MM.1S (cell line): ENCODE results near the gene CCR5AS.

Experiments
- EZH2 ChIP-seq: fragments of 300-600 bp; sonication (generic); optimal IDR thresholded peaks from 2 replicates; pipeline ENCODE3; 2017; ENCODE audit warnings: low read depth, mild to moderate bottlenecking, antibody characterized with exemption, low read length, mixed read lengths
- EZH2phosphoT487 ChIP-seq: fragments of 300-600 bp; sonication (generic); IDR thresholded peaks from 2 replicates; pipeline ENCODE4 v1.6.1; 2018; ENCODE audit warnings: antibody characterized with exemption, low read length
- TF ChIP-seq, protein P1 (sequence below): fragments of 300-600 bp; sonication (generic); IDR thresholded peaks from 2 replicates; pipeline ENCODE4 v1.5.1; 2016; ENCODE audit warnings: antibody characterized with exemption, low read length, mixed read lengths

GRCh38 chr3:46420931-46421330 is 14.1 kb upstream of the CCR5AS start:
- TF ChIP-seq, protein P1, sequence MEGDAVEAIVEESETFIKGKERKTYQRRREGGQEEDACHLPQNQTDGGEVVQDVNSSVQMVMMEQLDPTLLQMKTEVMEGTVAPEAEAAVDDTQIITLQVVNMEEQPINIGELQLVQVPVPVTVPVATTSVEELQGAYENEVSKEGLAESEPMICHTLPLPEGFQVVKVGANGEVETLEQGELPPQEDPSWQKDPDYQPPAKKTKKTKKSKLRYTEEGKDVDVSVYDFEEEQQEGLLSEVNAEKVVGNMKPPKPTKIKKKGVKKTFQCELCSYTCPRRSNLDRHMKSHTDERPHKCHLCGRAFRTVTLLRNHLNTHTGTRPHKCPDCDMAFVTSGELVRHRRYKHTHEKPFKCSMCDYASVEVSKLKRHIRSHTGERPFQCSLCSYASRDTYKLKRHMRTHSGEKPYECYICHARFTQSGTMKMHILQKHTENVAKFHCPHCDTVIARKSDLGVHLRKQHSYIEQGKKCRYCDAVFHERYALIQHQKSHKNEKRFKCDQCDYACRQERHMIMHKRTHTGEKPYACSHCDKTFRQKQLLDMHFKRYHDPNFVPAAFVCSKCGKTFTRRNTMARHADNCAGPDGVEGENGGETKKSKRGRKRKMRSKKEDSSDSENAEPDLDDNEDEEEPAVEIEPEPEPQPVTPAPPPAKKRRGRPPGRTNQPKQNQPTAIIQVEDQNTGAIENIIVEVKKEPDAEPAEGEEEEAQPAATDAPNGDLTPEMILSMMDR, result no peak
- TF ChIP-seq EZH2, result no peak
- no peak for TF ChIP-seq EZH2phosphoT487
